ENCODE measurements around the gene CENPC. TPM values are rescaled to one million over a fixed set of nuclear protein-coding genes. Genes with fewer than 3 reads are reported as not detected.

Gene CENPC
- total RNA-seq, 4 donors from 2014 or later: 17.5 to 67.3 (median 22.7) TPM

DNA sequence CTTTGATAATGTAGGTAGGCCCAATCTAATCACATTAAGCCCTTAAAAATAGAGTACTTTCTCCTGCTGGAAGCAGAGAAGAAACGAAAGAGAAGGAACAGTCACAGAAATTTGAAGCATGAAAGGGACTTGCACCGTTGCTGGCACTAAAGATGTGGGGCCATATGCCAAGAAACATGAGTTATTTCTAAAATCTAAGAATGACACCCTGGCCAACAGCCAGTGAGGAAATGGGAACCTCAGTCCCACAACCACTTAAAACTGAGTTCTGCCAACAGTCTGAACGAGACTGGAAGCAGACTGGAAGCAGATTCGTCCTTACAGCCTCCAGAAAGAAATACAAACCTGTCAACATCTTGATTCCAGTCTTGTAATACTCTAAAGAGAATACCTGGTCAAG is 70.1 kb downstream of the CENPC start:
- WGBS: 47% methylated on average over 4 of the region's 4 CpGs
- DNase-seq (ENCODE audit: low spot score in 2 of 2): no peak
- H3K4me1 ChIP-seq: no peaks in the 10 kb centered on the region
- TF ChIP-seq POLR2A (IDR thresholded peaks at IDR 0.05): no peak
- TF ChIP-seq EP300 (IDR thresholded peaks at IDR 0.05): no peak
- TF ChIP-seq, protein P1, sequence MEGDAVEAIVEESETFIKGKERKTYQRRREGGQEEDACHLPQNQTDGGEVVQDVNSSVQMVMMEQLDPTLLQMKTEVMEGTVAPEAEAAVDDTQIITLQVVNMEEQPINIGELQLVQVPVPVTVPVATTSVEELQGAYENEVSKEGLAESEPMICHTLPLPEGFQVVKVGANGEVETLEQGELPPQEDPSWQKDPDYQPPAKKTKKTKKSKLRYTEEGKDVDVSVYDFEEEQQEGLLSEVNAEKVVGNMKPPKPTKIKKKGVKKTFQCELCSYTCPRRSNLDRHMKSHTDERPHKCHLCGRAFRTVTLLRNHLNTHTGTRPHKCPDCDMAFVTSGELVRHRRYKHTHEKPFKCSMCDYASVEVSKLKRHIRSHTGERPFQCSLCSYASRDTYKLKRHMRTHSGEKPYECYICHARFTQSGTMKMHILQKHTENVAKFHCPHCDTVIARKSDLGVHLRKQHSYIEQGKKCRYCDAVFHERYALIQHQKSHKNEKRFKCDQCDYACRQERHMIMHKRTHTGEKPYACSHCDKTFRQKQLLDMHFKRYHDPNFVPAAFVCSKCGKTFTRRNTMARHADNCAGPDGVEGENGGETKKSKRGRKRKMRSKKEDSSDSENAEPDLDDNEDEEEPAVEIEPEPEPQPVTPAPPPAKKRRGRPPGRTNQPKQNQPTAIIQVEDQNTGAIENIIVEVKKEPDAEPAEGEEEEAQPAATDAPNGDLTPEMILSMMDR (IDR thresholded peaks at IDR 0.05): no peak
- TF ChIP-seq POLR2AphosphoS5 (IDR thresholded peaks at IDR 0.05): no peak
- no peaks in the 10 kb centered on the region for H3K27me3 ChIP-seq
- no peak overlapping the region for H3K4me3 ChIP-seq
- H3K27ac ChIP-seq: no peak overlapping the region
- peaks cover 69% of the 10 kb centered on the region for H3K36me3 ChIP-seq
- peaks cover 5% of the 10 kb centered on the region for H3K9me3 ChIP-seq

DNA sequence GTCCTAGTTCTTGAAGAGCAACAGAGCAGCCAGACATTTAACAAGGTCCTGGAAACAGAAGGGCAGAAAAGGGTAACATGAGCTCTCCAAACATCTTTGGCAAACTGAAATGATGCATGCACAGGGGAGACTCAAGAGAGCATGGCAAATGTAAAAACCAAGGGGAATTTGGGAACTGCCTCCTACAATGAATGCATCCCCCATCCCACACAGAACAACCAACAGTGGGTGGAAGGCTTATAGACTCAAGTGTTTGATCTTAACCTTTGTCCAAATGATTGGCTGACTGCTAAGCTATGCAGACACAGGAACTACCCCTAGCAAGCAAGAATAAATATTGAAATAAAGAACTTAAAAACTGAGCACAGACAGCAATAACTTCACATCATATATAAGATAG is 74.4 kb downstream of the CENPC start:
- Histone ChIP-seq H3K27ac (no peak overlapping the region), H3K4me3 (no peak overlapping the region), H3K36me3 (peaks cover 52% of the 10 kb centered on the region), H3K9me3 (no peaks in the 10 kb centered on the region), H3K27me3 (no peaks in the 10 kb centered on the region), H3K4me1 (no peaks in the 10 kb centered on the region)
- no peak for DNase-seq (ENCODE audit: low spot score in 2 of 2)
- TF ChIP-seq EP300 (IDR thresholded peaks at IDR 0.05) (no peak), POLR2A (IDR thresholded peaks at IDR 0.05) (no peak), POLR2AphosphoS5 (IDR thresholded peaks at IDR 0.05) (no peak)
- TF ChIP-seq, protein P1 (IDR thresholded peaks at IDR 0.05): no peak

DNA sequence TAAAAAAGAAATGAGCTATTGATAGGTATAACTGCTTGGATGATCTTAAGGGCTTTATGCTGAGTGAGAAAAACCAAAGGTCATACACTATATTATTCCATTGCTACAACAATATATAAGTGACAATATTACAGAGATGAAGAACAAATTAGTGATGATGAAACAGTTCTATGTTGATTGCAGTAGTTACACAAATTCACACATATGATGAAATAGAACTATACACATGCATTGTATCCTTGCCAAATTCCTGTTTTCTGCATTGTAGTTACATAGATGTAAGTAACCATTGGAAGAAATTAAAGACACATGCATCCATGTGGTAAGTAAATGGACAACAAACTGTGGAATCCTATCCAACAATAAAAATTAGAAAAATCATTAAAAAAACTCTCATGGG is 76.5 kb downstream of the CENPC start:
- no peak overlapping the region for H3K27ac ChIP-seq
- H3K27me3 ChIP-seq: no peaks in the 10 kb centered on the region
- no peaks in the 10 kb centered on the region for H3K4me1 ChIP-seq
- no peak for TF ChIP-seq POLR2AphosphoS5 (IDR thresholded peaks at IDR 0.05)
- TF ChIP-seq POLR2A (IDR thresholded peaks at IDR 0.05): no peak
- TF ChIP-seq, protein P1 (IDR thresholded peaks at IDR 0.05): no peak
- TF ChIP-seq EP300 (IDR thresholded peaks at IDR 0.05): no peak
- no peaks in the 10 kb centered on the region for H3K9me3 ChIP-seq
- no peak for DNase-seq (ENCODE audit: low spot score in 2 of 2)
- H3K4me3 ChIP-seq: no peak overlapping the region
- H3K36me3 ChIP-seq: peaks cover 33% of the 10 kb centered on the region

DNA sequence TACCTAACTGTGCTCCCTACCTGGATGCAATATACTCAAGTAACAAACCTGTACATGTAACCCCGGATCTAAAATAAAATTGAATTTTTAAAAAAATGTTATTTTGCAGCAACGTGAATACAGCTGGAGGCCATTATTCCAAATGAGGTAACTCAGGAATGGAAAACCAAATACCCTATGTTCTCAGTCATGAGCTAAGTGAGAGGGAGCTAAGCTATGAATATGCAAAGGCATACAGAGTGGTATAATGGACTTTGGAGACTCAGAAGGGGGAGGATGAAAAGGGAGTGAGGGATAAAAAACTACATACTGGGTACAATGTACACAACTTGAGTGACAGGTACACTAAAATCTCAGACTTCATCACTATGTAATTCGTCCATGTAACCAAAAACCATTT is 78.6 kb downstream of the CENPC start:
- DNase-seq (ENCODE audit: low spot score in 2 of 2): no peak
- TF ChIP-seq, protein P1 (IDR thresholded peaks at IDR 0.05): no peak
- no peak for TF ChIP-seq POLR2A (IDR thresholded peaks at IDR 0.05)
- no peak for TF ChIP-seq EP300 (IDR thresholded peaks at IDR 0.05)
- TF ChIP-seq POLR2AphosphoS5 (IDR thresholded peaks at IDR 0.05): no peak
- Histone ChIP-seq H3K4me3 (no peak overlapping the region), H3K9me3 (no peaks in the 10 kb centered on the region), H3K27ac (no peak overlapping the region), H3K36me3 (peaks cover 20% of the 10 kb centered on the region), H3K27me3 (no peaks in the 10 kb centered on the region), H3K4me1 (no peaks in the 10 kb centered on the region)
- WGBS: 95% methylated on average over 3 of the region's 3 CpGs

DNA sequence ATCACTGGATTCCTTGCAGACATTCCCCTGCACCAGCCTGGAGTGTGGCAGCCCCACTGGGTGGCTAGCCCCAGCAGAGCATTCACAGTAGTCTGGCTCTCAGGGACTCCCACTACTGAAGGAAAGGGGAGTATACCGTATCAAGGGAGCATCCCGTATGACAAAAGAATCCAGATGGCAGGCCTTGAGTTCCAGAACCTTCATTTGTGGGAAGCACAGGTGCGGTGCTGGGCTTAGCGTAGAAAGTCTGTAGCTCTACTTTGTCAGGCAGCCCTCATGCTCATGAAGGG is 79.6 kb downstream of the CENPC start:
- no peak for DNase-seq (ENCODE audit: low spot score in 2 of 2)
- TF ChIP-seq POLR2A (IDR thresholded peaks at IDR 0.05): no peak
- no peaks in the 10 kb centered on the region for H3K27me3 ChIP-seq
- no peak overlapping the region for H3K27ac ChIP-seq
- H3K4me1 ChIP-seq: no peaks in the 10 kb centered on the region
- 72% methylated on average over 4 of the region's 4 CpGs for WGBS
- peaks cover 11% of the 10 kb centered on the region for H3K36me3 ChIP-seq
- H3K9me3 ChIP-seq: no peaks in the 10 kb centered on the region
- no peak overlapping the region for H3K4me3 ChIP-seq

DNA sequence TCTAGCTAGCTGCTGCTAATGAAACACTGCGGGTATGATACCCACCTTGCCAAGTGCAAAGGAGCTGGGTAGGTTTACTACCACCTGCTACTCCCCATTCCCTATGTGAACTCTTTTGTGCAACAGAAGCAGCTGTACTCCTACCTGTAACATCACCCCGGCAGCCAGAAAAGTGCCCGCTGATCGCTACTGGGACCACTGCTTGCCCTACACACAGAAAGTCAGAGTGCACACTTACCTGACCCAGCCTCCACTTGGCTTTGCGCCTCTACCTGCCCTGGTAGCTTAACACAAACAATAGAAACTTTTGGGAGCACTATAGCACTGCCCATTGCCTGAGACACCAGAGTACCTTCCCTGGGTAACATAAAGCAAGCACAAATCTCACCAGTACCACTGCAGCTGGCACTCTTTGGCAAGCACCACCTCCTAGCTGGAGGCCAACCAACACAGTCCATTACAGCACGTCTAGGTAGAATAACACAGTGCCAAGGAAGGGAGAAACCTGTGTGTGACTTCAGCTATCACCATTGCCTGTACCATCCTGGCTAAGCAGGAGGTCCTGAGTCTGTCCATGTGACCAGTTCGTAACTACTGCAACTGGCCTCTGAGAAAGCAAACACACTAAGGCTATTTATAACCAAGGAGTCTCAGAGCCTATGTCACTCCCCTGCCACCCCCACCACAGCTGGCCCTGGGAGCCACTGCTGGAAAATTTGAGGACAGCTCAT is 80.1 kb downstream of the CENPC start:
- H3K4me1 ChIP-seq: no peaks in the 10 kb centered on the region
- H3K4me3 ChIP-seq: no peak overlapping the region
- no peaks in the 10 kb centered on the region for H3K27me3 ChIP-seq
- no peak for DNase-seq (ENCODE audit: low spot score in 2 of 2)
- 84% methylated on average over 7 of the region's 7 CpGs for WGBS
- no peaks in the 10 kb centered on the region for H3K9me3 ChIP-seq
- H3K36me3 ChIP-seq: peaks cover 10% of the 10 kb centered on the region
- H3K27ac ChIP-seq: no peak overlapping the region
- TF ChIP-seq, protein P1 (IDR thresholded peaks at IDR 0.05): no peak
- TF ChIP-seq POLR2A (IDR thresholded peaks at IDR 0.05): no peak
- no peak for TF ChIP-seq POLR2AphosphoS5 (IDR thresholded peaks at IDR 0.05)
- no peak for TF ChIP-seq EP300 (IDR thresholded peaks at IDR 0.05)

All from suprapubic skin (tissue), 4 donors.